Loucy (cell line): ENCODE data around the gene SORT1.

Source experiments
- H2AFZ ChIP-seq: fragments of 200-600 bp; sonication (generic); 2 replicates; pipeline ENCODE4 v1.6.0; 2016; ENCODE audit warnings: antibody characterized with exemption, mild to moderate bottlenecking, low read length, moderate library complexity
- H3F3A ChIP-seq: fragments of 200-600 bp; 2 replicates; pipeline ENCODE4 v1.6.0; 2016; ENCODE audit warnings: antibody characterized with exemption, low read depth, mild to moderate bottlenecking
- H3K27me3 ChIP-seq: fragments of 200-600 bp; sonication (generic); 2 replicates; pipeline ENCODE4 v1.6.1; 2014; ENCODE audit warnings: low read length, mild to moderate bottlenecking; ENCODE audit not compliant: insufficient read depth, poor library complexity, severe bottlenecking
- H3K36me3 ChIP-seq: fragments of 200-600 bp; sonication (generic); 2 replicates; pipeline ENCODE4 v1.6.1; 2016; ENCODE audit warnings: low read length; ENCODE audit not compliant: insufficient read depth
- H3K4me1 ChIP-seq: fragments of 200-600 bp; sonication (generic); 2 replicates; pipeline ENCODE4 v1.5.1; 2014; ENCODE audit warnings: low read length, mild to moderate bottlenecking; ENCODE audit not compliant: insufficient read depth, poor library complexity, severe bottlenecking
- H3K4me2 ChIP-seq: fragments of 200-600 bp; sonication (generic); 2 replicates; pipeline ENCODE4 v1.6.0; 2014; ENCODE audit warnings: antibody characterized with exemption, low read length, low read depth, mild to moderate bottlenecking; ENCODE audit not compliant: poor library complexity, severe bottlenecking
- H3K4me3 ChIP-seq: fragments of 200-600 bp; sonication (generic); 2 replicates; pipeline ENCODE4 v1.5.1; 2014; ENCODE audit warnings: low read length, mild to moderate bottlenecking, mixed read lengths; ENCODE audit not compliant: poor library complexity, severe bottlenecking
- H3K79me2 ChIP-seq: fragments of 200-600 bp; sonication (generic); 2 replicates; pipeline ENCODE4 v1.6.1; 2014; ENCODE audit warnings: low read length; ENCODE audit not compliant: insufficient read depth
- H3K9ac ChIP-seq: fragments of 200-600 bp; sonication (generic); 2 replicates; pipeline ENCODE4 v1.6.0; 2014; ENCODE audit warnings: mild to moderate bottlenecking, low read depth, low read length, moderate library complexity; ENCODE audit not compliant: poor library complexity, severe bottlenecking
- H3K9me2 ChIP-seq: fragments of 200-600 bp; sonication (generic); replicated peaks from 2 replicates; pipeline ENCODE4 v1.6.1; 2016; ENCODE audit warnings: low read depth, low read length, mixed read lengths
- H3K9me3 ChIP-seq: fragments of 200-600 bp; sonication (generic); 2 replicates; pipeline ENCODE4 v1.6.1; 2014; ENCODE audit warnings: mild to moderate bottlenecking, antibody characterized with exemption, low read length, low read depth; ENCODE audit not compliant: insufficient read depth
- H4K20me1 ChIP-seq: fragments of 200-600 bp; sonication (generic); 2 replicates; pipeline ENCODE4 v1.6.0; 2014; ENCODE audit warnings: antibody characterized with exemption, low read length, mild to moderate bottlenecking; ENCODE audit not compliant: insufficient read depth, poor library complexity, severe bottlenecking
- CTCF ChIP-seq: fragments of 200-600 bp; sonication (generic); conservative IDR thresholded peaks from 2 replicates; pipeline ENCODE4 v1.5.1; 2014; ENCODE audit warnings: mild to moderate bottlenecking, antibody characterized with exemption, low read length
- EZH2phosphoT487 ChIP-seq: fragments of 200-600 bp; IDR thresholded peaks from 2 replicates; pipeline ENCODE4 v1.6.1; 2018; ENCODE audit warnings: antibody characterized with exemption, mild to moderate bottlenecking, moderate library complexity, borderline replicate concordance

The SORT1 gene

GRCh38 chr1:109423498-109423897 is 25.8 kb upstream of the SORT1 start:
- peaks cover 59% of the 10 kb centered on the region for H3K79me2 ChIP-seq
- no peaks in the 10 kb centered on the region for H3K9me3 ChIP-seq
- peaks cover 22% of the 10 kb centered on the region for H3K36me3 ChIP-seq
- no peak overlapping the region for H3K9ac ChIP-seq
- peak overlapping the region; percentile 93 for H3K4me2 ChIP-seq
- TF ChIP-seq EZH2phosphoT487 (no peak), CTCF (no peak)
- no peaks in the 10 kb centered on the region for H3K9me2 ChIP-seq
- H4K20me1 ChIP-seq = peaks cover 18% of the 10 kb centered on the region
- H3K4me3 ChIP-seq = peak overlapping the region; percentile 28
- H2AFZ ChIP-seq = no peak overlapping the region
- peaks cover 4% of the 10 kb centered on the region for H3K27me3 ChIP-seq
- peaks cover 34% of the 10 kb centered on the region for H3K4me1 ChIP-seq
- H3F3A ChIP-seq = peaks cover 4% of the 10 kb centered on the region

GRCh38 chr1:109412551-109412950 is 14.8 kb upstream of the SORT1 start:
- Histone ChIP-seq H3K27me3 (no peaks in the 10 kb centered on the region), H3K4me1 (no peaks in the 10 kb centered on the region), H4K20me1 (peaks cover 13% of the 10 kb centered on the region), H3K9ac (no peak overlapping the region), H3K36me3 (peaks cover 97% of the 10 kb centered on the region), H2AFZ (no peak overlapping the region), H3K9me2 (no peaks in the 10 kb centered on the region), H3K4me3 (no peak overlapping the region), H3K4me2 (no peak overlapping the region), H3K9me3 (no peaks in the 10 kb centered on the region), H3F3A (no peaks in the 10 kb centered on the region), H3K79me2 (peaks cover 19% of the 10 kb centered on the region)
- TF ChIP-seq EZH2phosphoT487 (no peak), CTCF (no peak)

GRCh38 chr1:109404838-109405237 is 7.1 kb upstream of the SORT1 start:
- Histone ChIP-seq H3K4me1 (no peaks in the 10 kb centered on the region), H4K20me1 (no peaks in the 10 kb centered on the region), H3K27me3 (no peaks in the 10 kb centered on the region), H3K79me2 (no peaks in the 10 kb centered on the region), H3K4me2 (no peak overlapping the region), H3F3A (no peaks in the 10 kb centered on the region), H3K36me3 (peaks cover 71% of the 10 kb centered on the region), H3K9me3 (no peaks in the 10 kb centered on the region), H3K9me2 (no peaks in the 10 kb centered on the region), H3K4me3 (no peak overlapping the region), H3K9ac (no peak overlapping the region), H2AFZ (no peak overlapping the region)
- TF ChIP-seq EZH2phosphoT487 = no peak
- no peak for TF ChIP-seq CTCF
